ENCODE results near the gene PSAPL1. TPM values are rescaled to one million over a fixed set of nuclear protein-coding genes. Genes with fewer than 3 reads are reported as not detected.

PSAPL1 gene
- total RNA-seq, 1 donor from 2014 or later = not detected

GRCh38 chr4:7383266-7383665 is 51.5 kb downstream of the PSAPL1 start:
- no peak for DNase-seq (ENCODE audit: low read depth)

GRCh38 chr4:7382634-7383014 is 52.1 kb downstream of the PSAPL1 start:
- DNase-seq (ENCODE audit: low read depth) = no peak

- no peak for DNase-seq (ENCODE audit: low read depth)
Measured at GRCh38 chr4:7381890-7382633, 52.7 kb downstream of the PSAPL1 start.

GRCh38 chr4:7381221-7381889 is 53.4 kb downstream of the PSAPL1 start:
- no peak for DNase-seq (ENCODE audit: low read depth)

Small RNA genes lying within 50 kb of the gene (microRNA-seq; reads per million reads assigned to microRNA genes)
- gene MIR4274 = not detected

Other genes with a start within 250 kb of the PSAPL1 start
- 2.8 and 4.4 TPM in 2 replicates for gene SORCS2, start 242.4 kb downstream of the PSAPL1 start, total RNA-seq